DMS153 treated with DMSO at 0.1 percent for 48 hours (cell line): ENCODE results near the gene CFB.

Source experiments
- DNase-seq: peaks from one replicate; lab custom pipeline; 2025; ENCODE audit not compliant: unreplicated experiment; lab: John Stamatoyannopoulos, UW

Gene CFB

DNA sequence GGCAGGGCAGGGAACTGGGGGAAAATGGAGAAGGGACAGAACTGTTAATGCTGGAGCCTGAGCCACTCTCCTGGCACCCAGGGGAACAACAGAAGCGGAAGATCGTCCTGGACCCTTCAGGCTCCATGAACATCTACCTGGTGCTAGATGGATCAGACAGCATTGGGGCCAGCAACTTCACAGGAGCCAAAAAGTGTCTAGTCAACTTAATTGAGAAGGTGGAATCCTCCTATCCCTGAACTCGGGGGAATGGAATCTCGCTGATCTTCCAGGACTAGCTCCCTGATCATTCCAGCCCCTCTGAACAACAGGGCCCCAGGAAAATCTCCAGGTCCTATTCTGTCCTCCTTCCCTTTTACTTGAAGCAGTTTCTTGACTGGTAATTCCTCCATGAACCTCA is 2.0 kb downstream of the CFB start:
- no peak for DNase-seq

DNA sequence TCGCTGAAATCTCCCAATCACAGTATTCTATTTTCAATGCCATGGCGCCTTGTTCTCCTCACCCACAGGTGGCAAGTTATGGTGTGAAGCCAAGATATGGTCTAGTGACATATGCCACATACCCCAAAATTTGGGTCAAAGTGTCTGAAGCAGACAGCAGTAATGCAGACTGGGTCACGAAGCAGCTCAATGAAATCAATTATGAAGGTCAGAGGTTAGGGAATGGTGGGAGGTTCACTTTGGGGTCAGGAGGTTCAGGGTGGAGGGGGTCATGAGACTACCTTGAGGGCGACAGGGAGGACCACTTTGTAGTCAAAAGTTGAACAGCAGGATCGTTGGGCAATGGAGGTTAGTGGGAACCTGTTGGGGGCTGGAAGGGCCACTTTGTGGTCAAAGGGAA is 2.4 kb downstream of the CFB start:
- no peak for DNase-seq

DNA sequence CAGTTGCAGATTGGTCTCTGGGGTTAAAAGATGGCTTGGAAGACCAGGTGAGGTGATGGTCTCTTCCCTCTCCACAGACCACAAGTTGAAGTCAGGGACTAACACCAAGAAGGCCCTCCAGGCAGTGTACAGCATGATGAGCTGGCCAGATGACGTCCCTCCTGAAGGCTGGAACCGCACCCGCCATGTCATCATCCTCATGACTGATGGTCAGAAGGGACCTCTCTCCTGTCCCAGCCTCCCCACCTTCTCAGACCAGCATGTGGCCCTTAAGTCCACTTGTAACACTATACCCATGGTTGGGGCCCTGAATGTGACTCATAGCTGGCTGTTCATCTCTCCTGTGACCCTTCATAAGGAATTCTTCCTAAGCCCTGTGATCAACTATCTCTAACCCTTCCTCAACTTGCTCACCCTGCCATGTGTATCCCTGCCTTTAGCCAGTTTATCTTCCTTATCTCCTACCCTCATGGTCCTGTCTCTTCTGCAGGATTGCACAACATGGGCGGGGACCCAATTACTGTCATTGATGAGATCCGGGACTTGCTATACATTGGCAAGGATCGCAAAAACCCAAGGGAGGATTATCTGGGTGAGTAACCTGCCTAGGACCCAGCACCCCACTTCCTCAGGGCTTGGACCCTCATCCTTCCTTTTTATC is 3.0 kb downstream of the CFB start:
- no peak for DNase-seq

DNA sequence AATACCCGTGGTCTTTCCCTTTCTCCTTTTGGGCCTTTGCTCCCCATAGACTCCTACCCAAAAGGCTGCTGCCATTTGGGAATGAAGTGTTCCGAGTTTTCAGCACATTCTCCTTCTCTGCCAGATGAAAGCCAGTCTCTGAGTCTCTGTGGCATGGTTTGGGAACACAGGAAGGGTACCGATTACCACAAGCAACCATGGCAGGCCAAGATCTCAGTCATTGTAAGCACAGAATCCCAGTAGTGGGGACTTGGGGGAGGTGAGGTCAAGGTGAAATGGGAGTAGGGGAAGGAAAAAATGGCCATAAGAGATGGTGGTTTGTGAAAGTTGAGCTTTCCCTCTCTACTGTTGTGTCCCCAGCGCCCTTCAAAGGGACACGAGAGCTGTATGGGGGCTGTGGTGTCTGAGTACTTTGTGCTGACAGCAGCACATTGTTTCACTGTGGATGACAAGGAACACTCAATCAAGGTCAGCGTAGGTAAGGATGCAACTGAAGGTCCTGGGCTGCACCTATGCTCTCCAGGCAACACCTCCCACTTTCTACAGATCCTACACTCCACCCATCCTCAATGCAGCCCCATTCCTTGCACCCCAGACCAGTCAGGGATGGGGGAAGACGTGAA is 4.1 kb downstream of the CFB start:
- DNase-seq: no peak

DNA sequence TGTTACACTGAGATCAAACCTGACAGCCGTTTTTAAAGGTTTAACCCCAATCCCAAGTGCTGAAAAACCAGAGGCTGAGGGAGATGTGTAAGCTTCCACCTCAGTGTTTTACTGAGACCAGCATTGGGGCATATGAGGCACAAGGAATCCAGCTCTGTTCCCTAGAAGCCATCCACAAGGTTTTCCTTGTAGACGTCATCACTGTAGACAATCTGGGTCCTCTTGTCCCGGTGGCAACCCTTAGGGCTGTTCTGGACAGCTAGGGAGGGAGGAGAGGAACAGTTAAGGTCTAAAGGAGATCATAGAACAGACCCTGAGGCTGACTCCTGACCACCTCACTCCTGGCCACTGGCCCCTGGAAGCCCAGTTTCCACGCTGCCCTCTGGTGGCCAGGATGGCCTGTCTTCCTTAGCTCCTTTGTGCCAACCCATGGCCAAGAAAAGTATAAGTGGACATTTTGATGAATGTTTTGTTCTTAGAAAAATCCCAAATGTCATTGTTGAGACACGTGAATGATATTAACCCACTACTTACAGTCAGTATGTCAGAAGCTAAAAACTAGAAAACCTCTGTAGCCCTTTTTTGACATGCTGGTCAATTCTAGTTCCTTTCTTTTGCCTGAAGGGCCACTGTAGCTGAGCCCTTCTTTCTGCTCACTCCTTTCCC is 6.4 kb downstream of the CFB start:
- no peak for DNase-seq

DNA sequence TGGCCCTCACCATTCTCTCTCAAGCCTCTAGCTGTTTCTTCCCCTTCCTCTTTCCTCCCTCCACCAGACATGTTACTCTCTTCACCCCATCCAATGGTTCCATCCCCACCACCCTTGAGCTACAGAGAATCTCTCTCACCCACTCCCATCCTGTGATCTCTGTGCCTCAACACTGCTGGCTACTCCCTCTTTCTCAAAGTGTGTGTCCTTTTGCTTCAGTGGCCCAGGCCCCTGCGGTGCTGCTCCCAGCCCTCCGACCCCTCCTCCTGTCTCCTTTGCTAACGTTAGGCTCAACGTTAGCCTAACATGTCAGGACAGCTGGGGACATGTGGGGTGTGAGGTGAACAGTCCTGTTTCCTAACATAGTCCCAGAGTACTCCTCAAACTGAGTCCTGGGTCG is 7.0 kb downstream of the CFB start:
- no peak for DNase-seq

DNA sequence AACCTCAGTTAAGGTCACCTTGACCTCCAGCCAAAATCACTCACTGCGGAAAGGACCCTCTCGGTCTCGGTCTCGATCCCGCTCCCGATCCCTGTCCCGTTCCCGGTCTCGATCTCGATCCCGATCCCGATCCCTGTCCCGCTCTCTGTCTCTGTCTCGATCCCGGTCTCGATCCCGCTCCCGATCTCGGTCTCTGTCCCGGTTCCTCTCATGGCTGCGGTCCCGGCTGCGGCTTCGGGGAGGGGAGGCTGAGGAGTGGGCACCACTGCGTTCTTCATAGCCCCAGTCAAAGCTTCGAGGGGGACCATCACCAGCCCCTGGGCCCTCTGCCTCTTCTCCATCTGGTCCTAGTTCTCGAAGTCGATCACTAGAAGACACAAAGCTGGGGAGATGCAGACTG is 8.6 kb downstream of the CFB start:
- DNase-seq: no peak

DNA sequence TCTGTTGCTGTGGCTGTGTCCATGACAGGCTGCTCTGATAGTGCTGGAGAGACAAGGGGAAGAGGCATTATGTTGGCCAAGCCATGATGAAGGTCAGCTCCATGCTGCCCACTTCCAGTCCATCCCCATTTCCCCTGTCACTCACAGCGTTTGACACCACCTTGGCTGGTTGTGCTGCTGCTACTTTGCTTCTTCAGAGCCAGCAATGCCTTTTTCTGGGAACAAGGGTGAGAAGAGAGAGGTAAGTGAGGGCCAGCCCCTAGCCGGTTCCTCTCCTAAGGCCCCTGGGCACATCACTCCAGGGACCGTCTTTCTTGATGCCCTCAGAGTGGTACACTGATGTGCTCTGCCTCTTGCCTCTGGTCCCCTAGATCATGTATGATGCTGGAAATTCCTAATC is 10.9 kb downstream of the CFB start:
- no peak for DNase-seq

DNA sequence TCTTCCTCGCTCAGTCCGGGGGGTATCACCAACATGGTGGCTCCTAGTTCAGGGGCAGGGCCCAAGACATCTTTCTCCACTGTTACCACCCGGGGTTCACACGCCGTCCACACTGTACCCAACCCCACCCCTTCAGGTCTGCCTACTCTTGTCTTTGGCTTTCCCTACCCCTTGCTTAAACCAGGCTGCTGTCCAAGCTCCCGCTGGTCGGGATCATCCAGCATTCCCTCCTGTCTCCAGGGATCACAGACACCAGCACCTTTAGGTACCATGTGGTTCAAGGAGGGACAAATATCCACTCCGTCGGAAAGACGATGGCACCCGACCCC is 12.5 kb downstream of the CFB start:
- DNase-seq: no peak

DNA sequence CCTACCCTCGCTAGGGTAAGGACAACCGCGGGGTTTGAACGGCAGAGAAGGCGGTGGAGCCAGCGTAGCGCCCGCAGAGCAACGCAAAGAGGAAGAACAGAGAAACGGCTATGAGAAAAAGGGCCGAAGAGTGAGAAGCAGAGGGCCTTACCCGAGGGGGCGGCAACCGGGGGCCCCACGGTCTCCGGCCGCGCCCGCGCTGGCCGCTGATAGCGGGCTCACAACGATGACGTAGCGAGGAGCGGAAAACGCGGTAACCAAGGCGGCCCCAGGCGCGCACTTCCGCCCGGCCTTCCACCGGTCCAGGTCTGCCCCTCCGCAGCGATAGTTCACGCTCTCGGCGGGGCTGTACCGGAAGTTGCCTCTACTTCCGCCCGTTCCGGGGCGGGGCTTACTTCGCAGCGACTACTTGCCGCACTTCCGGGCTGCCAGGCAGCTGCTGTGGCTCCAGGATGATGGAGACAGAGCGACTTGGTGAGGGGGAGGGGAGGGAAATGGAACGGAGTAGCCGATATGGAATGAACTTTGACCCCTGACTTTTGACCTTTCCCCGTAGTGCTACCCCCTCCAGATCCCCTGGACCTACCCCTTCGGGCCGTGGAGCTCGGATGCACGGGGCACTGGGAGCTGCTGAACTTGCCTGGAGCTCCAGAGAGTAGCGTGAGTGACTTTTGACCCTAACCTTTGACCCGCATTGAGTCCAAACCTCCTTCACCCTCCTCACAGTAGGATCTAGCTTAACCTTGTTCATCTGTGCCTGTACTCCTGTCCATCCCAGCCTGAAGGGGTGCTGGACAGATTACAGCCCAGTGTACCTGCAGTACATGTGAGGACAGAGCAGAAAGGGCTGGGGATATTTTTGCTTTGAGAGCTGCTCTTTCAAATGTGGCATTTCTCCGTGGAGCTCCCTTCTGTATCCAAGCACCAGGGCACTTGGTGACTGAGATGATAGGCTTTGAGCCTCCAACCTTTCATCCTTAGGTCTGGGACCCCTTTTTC is 13.1 kb downstream of the CFB start, which contains the start of the genes NELFE and SKIC2:
NELFE (minus strand) TSS at position 231 of the 999 bp plus-strand sequence. CDS start 525 bp downstream, outside the sequence.
SKIC2 (plus strand) TSS at position 435 of the 999 bp plus-strand sequence; CDS start at position 453, 18 bp downstream.
- DNase-seq: peak; percentile 87

DNA sequence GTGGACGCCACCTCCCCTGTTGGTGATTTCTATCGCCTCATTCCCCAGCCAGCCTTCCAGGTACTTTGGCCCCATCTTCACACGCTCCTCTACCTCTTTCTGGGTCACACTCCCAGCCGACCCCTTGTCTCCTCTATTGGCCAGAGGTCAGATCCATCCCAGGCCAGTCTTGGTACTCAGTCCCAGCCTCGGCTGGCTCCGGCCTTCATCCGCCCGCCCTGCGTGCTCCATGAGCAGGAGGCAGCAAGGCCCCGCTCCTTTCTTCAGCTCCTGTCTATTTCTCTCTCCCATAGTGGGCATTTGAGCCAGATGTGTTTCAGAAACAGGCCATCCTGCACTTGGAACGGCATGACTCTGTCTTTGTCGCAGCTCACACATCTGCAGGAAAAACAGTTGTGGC is 15.7 kb downstream of the CFB start:
- no peak for DNase-seq

DNA sequence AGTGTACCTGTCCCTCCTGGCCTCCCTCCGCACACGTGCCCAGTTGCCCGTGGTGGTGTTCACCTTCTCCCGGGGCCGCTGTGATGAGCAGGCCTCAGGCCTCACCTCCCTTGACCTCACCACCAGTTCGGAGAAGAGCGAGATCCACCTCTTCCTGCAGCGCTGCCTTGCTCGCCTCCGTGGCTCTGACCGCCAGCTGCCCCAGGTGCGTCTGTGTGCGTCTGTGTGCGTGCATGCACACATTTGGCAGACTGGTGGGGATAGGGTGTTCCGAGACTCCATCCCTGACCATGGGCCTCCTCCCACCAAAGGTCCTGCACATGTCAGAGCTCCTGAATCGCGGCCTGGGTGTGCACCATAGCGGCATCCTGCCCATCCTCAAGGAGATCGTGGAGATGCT is 18.0 kb downstream of the CFB start:
- DNase-seq: no peak

DNA sequence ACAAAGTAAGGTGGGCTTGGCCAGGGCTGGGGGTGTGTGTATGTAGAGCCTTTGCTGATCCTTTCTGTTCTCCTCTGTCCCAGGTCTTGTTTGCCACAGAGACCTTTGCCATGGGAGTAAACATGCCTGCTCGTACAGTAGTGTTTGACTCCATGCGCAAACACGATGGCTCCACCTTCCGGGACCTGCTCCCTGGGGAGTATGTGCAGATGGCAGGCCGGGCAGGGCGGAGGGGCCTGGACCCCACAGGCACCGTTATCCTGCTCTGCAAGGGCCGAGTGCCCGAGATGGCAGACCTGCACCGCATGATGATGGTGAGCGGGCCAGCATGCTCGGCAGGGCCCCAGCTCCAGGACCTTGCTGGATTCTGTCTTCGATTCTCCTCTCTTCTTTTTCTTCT is 19.8 kb downstream of the CFB start:
- DNase-seq: no peak

DNA sequence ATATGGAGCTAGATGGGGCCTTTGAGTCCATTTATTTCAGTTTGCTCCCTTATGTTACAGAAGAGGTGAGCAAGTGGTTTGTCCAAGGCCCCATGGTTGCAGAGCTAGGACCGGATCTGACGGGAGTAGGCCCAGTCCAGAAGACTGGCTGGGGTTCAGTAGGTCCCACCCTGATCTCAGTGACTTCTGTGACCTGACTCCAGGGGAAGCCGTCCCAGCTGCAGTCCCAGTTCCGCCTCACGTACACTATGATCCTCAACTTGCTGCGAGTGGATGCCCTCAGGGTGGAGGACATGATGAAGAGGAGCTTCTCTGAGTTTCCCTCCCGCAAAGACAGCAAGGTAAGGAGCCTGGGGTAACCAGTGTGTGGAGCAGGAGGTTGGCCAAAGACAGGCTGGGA is 20.6 kb downstream of the CFB start:
- no peak for DNase-seq

DNA sequence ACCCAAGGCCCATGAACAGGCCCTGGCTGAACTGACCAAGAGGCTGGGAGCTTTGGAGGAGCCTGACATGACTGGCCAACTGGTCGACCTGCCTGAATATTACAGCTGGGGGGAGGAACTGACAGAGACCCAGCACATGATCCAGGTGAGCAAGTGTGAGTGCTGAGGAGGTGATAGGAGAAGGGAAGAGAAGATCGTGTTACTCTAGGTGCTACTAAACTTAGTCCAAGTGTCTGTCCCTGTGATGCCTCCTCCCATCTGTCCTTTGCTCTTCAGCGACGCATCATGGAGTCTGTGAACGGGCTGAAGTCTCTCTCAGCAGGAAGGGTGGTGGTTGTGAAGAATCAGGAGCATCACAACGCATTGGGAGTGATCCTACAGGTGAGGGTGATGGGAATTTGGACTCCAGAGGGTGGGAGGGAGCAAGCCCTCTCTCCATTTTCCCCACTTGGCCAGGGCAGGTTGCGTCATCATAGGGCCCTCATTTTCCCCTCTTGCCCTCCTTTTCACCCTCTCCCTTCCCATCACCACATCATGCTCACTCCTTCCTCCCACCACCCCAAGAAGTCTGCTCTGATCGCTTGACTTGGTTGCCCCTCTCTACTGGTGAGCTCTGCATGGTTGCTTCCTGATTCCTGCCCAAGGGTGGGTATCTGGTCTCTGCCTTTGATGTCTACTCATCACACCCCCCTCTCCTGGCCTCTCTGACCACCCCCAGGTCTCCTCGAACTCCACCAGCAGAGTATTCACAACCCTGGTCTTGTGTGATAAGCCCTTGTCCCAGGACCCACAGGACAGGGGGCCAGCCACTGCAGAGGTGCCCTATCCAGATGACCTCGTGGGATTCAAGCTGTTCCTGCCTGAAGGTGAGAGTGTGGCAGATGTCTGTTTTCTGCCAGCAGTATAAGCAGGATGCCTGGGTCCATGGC is 21.4 kb downstream of the CFB start:
- no peak for DNase-seq

DNA sequence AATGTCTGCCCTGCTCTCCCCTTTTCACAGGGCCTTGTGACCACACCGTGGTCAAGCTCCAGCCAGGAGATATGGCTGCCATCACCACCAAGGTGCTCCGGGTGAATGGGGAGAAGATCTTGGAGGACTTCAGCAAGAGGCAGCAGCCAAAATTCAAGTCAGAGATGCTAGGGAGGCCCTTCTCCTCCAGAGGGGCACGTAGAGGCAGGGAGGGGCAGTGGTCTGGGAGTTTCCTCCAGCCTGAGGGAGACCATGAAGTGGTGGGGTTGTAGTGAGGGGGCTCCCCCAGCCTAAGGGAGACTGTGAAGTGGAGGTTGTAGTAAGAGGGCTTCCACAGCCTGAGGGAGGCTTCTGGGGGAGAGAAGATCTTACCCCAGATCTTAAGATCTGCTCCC is 22.0 kb downstream of the CFB start:
- DNase-seq: no peak

DNA sequence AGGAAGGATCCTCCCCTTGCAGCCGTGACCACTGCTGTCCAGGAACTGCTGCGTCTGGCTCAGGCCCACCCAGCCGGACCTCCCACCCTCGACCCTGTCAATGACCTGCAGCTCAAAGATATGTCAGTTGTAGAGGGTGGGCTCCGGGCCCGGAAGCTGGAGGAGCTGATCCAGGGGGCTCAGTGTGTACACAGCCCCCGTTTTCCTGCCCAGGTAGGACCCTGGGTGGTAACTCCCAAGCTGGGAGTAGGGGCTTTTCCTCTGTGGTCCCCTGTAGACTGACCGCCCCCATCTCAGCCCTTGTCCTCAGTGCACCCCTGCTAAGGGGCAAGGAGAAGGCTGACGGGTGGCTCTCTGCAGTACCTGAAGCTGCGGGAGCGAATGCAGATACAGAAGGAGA is 22.4 kb downstream of the CFB start:
- DNase-seq: no peak

DNA sequence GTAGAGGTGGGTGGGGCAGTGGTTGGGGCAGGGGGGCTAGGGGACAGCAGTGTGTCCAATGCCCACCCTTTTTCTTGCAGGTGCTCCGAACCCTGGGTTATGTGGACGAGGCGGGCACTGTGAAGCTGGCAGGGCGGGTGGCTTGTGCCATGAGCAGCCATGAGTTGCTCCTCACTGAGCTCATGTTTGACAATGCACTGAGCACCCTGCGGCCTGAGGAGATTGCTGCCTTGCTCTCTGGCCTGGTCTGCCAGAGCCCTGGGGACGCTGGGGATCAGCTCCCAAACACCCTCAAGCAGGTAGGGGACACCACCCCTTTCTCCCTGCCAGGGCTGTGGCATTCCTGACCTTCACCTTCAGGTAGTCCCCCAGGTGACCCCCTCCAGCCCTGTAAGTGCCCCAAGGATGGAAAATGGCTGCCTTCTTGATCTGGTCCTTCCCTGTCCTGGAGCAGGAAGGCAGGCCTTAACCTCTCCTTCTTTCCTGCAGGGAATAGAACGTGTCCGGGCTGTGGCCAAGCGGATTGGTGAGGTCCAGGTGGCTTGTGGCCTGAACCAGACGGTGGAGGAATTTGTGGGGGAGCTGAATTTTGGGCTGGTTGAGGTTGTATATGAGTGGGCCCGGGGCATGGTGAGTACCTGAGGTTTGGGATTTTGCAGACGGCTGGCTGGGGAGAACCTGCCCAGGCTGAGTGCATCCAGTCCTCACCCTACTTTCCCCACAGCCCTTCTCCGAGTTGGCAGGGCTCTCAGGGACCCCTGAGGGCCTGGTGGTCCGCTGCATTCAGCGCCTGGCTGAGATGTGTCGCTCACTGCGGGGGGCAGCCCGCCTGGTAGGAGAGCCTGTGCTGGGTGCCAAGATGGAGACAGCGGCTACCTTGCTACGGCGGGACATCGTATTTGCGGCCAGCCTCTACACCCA is 23.2 kb downstream of the CFB start:
- DNase-seq: no peak
